Measurements from ENCODE around the gene POLR3E.

POLR3E gene

GRCh38 chr16:22318690-22319358, 21.6 kb downstream of the POLR3E start:
- DNase-seq (ENCODE audit: low read depth, low spot score), result no peak
- peak; percentile 61 for TF ChIP-seq CTCF (IDR thresholded peaks at IDR 0.05; ENCODE audit: insufficient read depth, low read length, missing control alignments)
- ChIA-PET CTCF (interaction anchor here (1.0 to 2.9 kb wide), 10 partner anchors 9 to 65 kb away, joined by 3 to 21 read pairs (median 8); no protein-coding TSS in a partner anchor), POLR2A (no interaction called here)
- no peak overlapping the region for H3K4me3 ChIP-seq (ENCODE audit: low read depth, low read length)

GRCh38 chr16:22320572-22321339, 23.5 kb downstream of the POLR3E start:
- CTCF ChIA-PET, result interaction anchor here (0.5 to 2.9 kb wide), 15 partner anchors 9 to 1163 kb away, joined by 3 to 21 read pairs (median 6); partner anchors contain the start of gene LDAF1
- DNase-seq (ENCODE audit: low read depth, low spot score), result no peak
- POLR2A ChIA-PET, result no interaction called here
- TF ChIP-seq CTCF (IDR thresholded peaks at IDR 0.05; ENCODE audit: insufficient read depth, low read length, missing control alignments), result no peak
- H3K4me3 ChIP-seq (ENCODE audit: low read depth, low read length), result no peak overlapping the region

GRCh38 chr16:22321340-22322001, 24.3 kb downstream of the POLR3E start:
- no peak for DNase-seq (ENCODE audit: low read depth, low spot score)
- POLR2A ChIA-PET, result no interaction called here
- H3K4me3 ChIP-seq (ENCODE audit: low read depth, low read length), result no peak overlapping the region
- peak; percentile 65 for TF ChIP-seq CTCF (IDR thresholded peaks at IDR 0.05; ENCODE audit: insufficient read depth, low read length, missing control alignments)
- CTCF ChIA-PET, result interaction anchor here (0.5 to 2.9 kb wide), 15 partner anchors 9 to 1163 kb away, joined by 3 to 21 read pairs (median 5); partner anchors contain the start of gene LDAF1

- no peak for DNase-seq (ENCODE audit: low read depth, low spot score)
- ChIA-PET POLR2A (no interaction called here), CTCF (interaction anchor here (0.6 to 2.7 kb wide), 5 partner anchors 11 to 51 kb away, joined by 4 to 9 read pairs (median 7); no protein-coding TSS in a partner anchor)
- H3K4me3 ChIP-seq (ENCODE audit: low read depth, low read length), result no peak overlapping the region
- TF ChIP-seq CTCF (IDR thresholded peaks at IDR 0.05; ENCODE audit: insufficient read depth, low read length, missing control alignments), result no peak
Measured at GRCh38 chr16:22322021-22322471, 24.8 kb downstream of the POLR3E start.

- POLR2A ChIA-PET, result no interaction called here
- no peak for TF ChIP-seq CTCF (IDR thresholded peaks at IDR 0.05; ENCODE audit: insufficient read depth, low read length, missing control alignments)
- CTCF ChIA-PET, result interaction anchor here (1.0 to 1.9 kb wide), 3 partner anchors 10 to 30 kb away, joined by 3 to 6 read pairs (median 5); no protein-coding TSS in a partner anchor
- no peak for DNase-seq (ENCODE audit: low read depth, low spot score)
- H3K4me3 ChIP-seq (ENCODE audit: low read depth, low read length), result no peak overlapping the region
Measured at GRCh38 chr16:22322741-22323140, 25.5 kb downstream of the POLR3E start.

Measured in AG04449 (cell line).